HEK293 (cell line): ENCODE results near the gene SPON1.
A peak's percentile ranks its signal among the peaks of the same experiment; 100 is the strongest.

Experiments used
- CTCF ChIA-PET: fragments of 350-600 bp; formaldehyde crosslinking; extraction: SDS; loops from one replicate; lab custom pipeline; 2021; ENCODE audit warnings: antibody characterized with exemption; lab: Yijun Ruan, JAX
- POLR2A ChIA-PET: fragments of 300-600 bp; formaldehyde crosslinking; extraction: SDS; loops from one replicate; lab custom pipeline; 2020; ENCODE audit warnings: antibody characterized with exemption, inconsistent platforms; lab: Yijun Ruan, JAX
- H3K27ac ChIP-seq: fragments of 200-500 bp; sonication (Bioruptor generic); 2 replicates; pipeline ENCODE4 v1.5.1; 2014; ENCODE audit warnings: low read depth, low read length, control low read depth, inconsistent platforms; ENCODE audit errors: extremely low read depth
- H3K36me3 ChIP-seq, 2 experiments: fragments of 200-500 bp in 1 of 2; sonication (Bioruptor generic) in 1 of 2; 1 replicate in 1 of 2; 2 replicates in 1 of 2; pipeline ENCODE4 v1.5.1; 2014 to 2017; ENCODE audit warnings: inconsistent platforms in 2 of 2, low read length in 2 of 2; ENCODE audit not compliant: control insufficient read depth in 2 of 2, insufficient read depth in 1 of 2
- H3K4me1 ChIP-seq: fragments of 200-500 bp; sonication (Bioruptor generic); 2 replicates; pipeline ENCODE4 v1.5.1; 2014; ENCODE audit warnings: mild to moderate bottlenecking, low read length, inconsistent platforms; ENCODE audit not compliant: control insufficient read depth, insufficient read depth
- H3K4me3 ChIP-seq: 2 replicates; pipeline ENCODE4 v1.5.1; 2011; ENCODE audit warnings: low read depth, mild to moderate bottlenecking, control low read depth, low read length, moderate library complexity
- H3K9me3 ChIP-seq: fragments of 200-500 bp; sonication (Bioruptor generic); 2 replicates; pipeline ENCODE4 v1.5.1; 2014; ENCODE audit warnings: low read depth, low read length, inconsistent platforms; ENCODE audit not compliant: control insufficient read depth, insufficient read depth
- IKZF3 ChIP-seq: fragments of 450-650 bp; IDR thresholded peaks from 2 replicates; pipeline ENCODE4 v1.5.0; 2018; ENCODE audit warnings: missing biosample characterization, mild to moderate bottlenecking, missing genetic modification characterization, moderate library complexity
- KLF9 ChIP-seq: fragments of 450-650 bp; formaldehyde crosslinking; IDR thresholded peaks from 2 replicates; pipeline ENCODE4 v1.5.1; 2016; ENCODE audit warnings: missing biosample characterization, missing genetic modification characterization, low read depth
- PRDM1 ChIP-seq: fragments of 450-650 bp; formaldehyde crosslinking; IDR thresholded peaks from 2 replicates; pipeline ENCODE4; 2016; ENCODE audit warnings: missing biosample characterization, missing genetic modification characterization
- YY1 ChIP-seq: fragments of 450-650 bp; formaldehyde crosslinking; IDR thresholded peaks from 2 replicates; pipeline ENCODE4 v1.5.1; 2018; ENCODE audit warnings: missing biosample characterization, missing genetic modification characterization
- ZBTB10 ChIP-seq: fragments of 450-650 bp; formaldehyde crosslinking; IDR thresholded peaks from 2 replicates; pipeline ENCODE4 v1.5.1; 2016; ENCODE audit warnings: missing biosample characterization, missing genetic modification characterization
- ZNF133 ChIP-seq: fragments of 450-650 bp; formaldehyde crosslinking; IDR thresholded peaks from 2 replicates; pipeline ENCODE4 v1.5.1; 2016; ENCODE audit warnings: missing biosample characterization, missing genetic modification characterization
- ZNF184 ChIP-seq: fragments of 450-650 bp; IDR thresholded peaks from 2 replicates; pipeline ENCODE4 v1.5.1; 2018; ENCODE audit warnings: missing biosample characterization, mild to moderate bottlenecking, missing genetic modification characterization
- ZNF19 ChIP-seq: fragments of 450-650 bp; formaldehyde crosslinking; IDR thresholded peaks from 2 replicates; pipeline ENCODE4; 2016; ENCODE audit warnings: missing biosample characterization, missing genetic modification characterization, low read depth
- ZNF23 ChIP-seq: fragments of 450-650 bp; formaldehyde crosslinking; IDR thresholded peaks from 2 replicates; pipeline ENCODE4 v1.5.1; 2016; ENCODE audit warnings: missing biosample characterization, missing genetic modification characterization, borderline replicate concordance
- ZNF266 ChIP-seq: fragments of 450-650 bp; formaldehyde crosslinking; IDR thresholded peaks from 2 replicates; pipeline ENCODE4 v1.5.1; 2016; ENCODE audit warnings: missing biosample characterization, missing genetic modification characterization, low read depth
- ZNF302 ChIP-seq: fragments of 450-650 bp; formaldehyde crosslinking; IDR thresholded peaks from 2 replicates; pipeline ENCODE4 v1.5.1; 2016; ENCODE audit warnings: missing biosample characterization, missing genetic modification characterization, low read depth
- ZNF501 ChIP-seq: fragments of 450-650 bp; formaldehyde crosslinking; IDR thresholded peaks from 2 replicates; pipeline ENCODE4 v1.5.1; 2016; ENCODE audit warnings: missing biosample characterization, missing genetic modification characterization
- ZNF654 ChIP-seq: fragments of 450-650 bp; formaldehyde crosslinking; IDR thresholded peaks from 2 replicates; pipeline ENCODE4 v1.5.1; 2016; ENCODE audit warnings: low read depth, missing biosample characterization, missing genetic modification characterization
- ZNF837 ChIP-seq: fragments of 450-650 bp; formaldehyde crosslinking; IDR thresholded peaks from 2 replicates; pipeline ENCODE4 v1.5.1; 2016; ENCODE audit warnings: missing biosample characterization, missing genetic modification characterization
- TF ChIP-seq, protein P1 (sequence below): fragments of 450-650 bp; formaldehyde crosslinking; IDR thresholded peaks from 2 replicates; pipeline ENCODE4 v1.5.1; 2016; ENCODE audit warnings: missing biosample characterization, missing genetic modification characterization
- TF ChIP-seq, protein P2 (sequence below): fragments of 450-650 bp; IDR thresholded peaks from 2 replicates; pipeline ENCODE4 v1.5.1; 2018; ENCODE audit warnings: missing biosample characterization, missing genetic modification characterization
- TF ChIP-seq, protein P3 (sequence below): fragments of 450-650 bp; formaldehyde crosslinking; conservative IDR thresholded peaks from 2 replicates; pipeline ENCODE4 v1.5.1; 2016; ENCODE audit warnings: low read depth, missing biosample characterization, missing genetic modification characterization
- TF ChIP-seq, protein P4 (sequence below): fragments of 450-650 bp; formaldehyde crosslinking; IDR thresholded peaks from 2 replicates; pipeline ENCODE4 v1.5.0; 2017; ENCODE audit warnings: missing biosample characterization, missing genetic modification characterization, borderline replicate concordance
- TF ChIP-seq, protein P5 (sequence below): fragments of 450-650 bp; formaldehyde crosslinking; IDR thresholded peaks from 2 replicates; pipeline ENCODE4 v1.5.1; 2017; ENCODE audit warnings: missing biosample characterization, missing genetic modification characterization

The SPON1 gene

GRCh38 chr11:13970986-13971385, 8.5 kb downstream of the SPON1 start:
- H3K4me1 ChIP-seq: no peaks in the 10 kb centered on the region
- no peak overlapping the region for H3K27ac ChIP-seq
- H3K4me3 ChIP-seq: no peak overlapping the region
- POLR2A ChIA-PET: interaction anchor here (1.1 kb wide), 1 partner anchor 8 kb away, joined by 4 read pairs; the partner anchor contains the start of gene SPON1
- H3K9me3 ChIP-seq: no peaks in the 10 kb centered on the region
- TF ChIP-seq, protein P1, sequence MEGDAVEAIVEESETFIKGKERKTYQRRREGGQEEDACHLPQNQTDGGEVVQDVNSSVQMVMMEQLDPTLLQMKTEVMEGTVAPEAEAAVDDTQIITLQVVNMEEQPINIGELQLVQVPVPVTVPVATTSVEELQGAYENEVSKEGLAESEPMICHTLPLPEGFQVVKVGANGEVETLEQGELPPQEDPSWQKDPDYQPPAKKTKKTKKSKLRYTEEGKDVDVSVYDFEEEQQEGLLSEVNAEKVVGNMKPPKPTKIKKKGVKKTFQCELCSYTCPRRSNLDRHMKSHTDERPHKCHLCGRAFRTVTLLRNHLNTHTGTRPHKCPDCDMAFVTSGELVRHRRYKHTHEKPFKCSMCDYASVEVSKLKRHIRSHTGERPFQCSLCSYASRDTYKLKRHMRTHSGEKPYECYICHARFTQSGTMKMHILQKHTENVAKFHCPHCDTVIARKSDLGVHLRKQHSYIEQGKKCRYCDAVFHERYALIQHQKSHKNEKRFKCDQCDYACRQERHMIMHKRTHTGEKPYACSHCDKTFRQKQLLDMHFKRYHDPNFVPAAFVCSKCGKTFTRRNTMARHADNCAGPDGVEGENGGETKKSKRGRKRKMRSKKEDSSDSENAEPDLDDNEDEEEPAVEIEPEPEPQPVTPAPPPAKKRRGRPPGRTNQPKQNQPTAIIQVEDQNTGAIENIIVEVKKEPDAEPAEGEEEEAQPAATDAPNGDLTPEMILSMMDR (tag by site-specific recombination): peak; percentile 54
- TF ChIP-seq YY1 (no peak), ZNF654 (tag by site-specific recombination) (0 out of 2 replicates have a peak, but pooled peaks have one; percentile 14), KLF9 (tag by site-specific recombination) (no peak), ZNF501 (tag by site-specific recombination) (no peak), ZNF302 (tag by site-specific recombination) (no peak)
- TF ChIP-seq, protein P2, sequence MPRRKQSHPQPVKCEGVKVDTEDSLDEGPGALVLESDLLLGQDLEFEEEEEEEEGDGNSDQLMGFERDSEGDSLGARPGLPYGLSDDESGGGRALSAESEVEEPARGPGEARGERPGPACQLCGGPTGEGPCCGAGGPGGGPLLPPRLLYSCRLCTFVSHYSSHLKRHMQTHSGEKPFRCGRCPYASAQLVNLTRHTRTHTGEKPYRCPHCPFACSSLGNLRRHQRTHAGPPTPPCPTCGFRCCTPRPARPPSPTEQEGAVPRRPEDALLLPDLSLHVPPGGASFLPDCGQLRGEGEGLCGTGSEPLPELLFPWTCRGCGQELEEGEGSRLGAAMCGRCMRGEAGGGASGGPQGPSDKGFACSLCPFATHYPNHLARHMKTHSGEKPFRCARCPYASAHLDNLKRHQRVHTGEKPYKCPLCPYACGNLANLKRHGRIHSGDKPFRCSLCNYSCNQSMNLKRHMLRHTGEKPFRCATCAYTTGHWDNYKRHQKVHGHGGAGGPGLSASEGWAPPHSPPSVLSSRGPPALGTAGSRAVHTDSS (tag by site-specific recombination): no peak
- CTCF ChIA-PET: interaction anchor here (0.7 to 5.7 kb wide), 14 partner anchors 14 to 1061 kb away, joined by 3 to 40 read pairs (median 4); no protein-coding TSS in a partner anchor
- no peaks in the 10 kb centered on the region for H3K36me3 ChIP-seq

GRCh38 chr11:13972043-13972910, 9.8 kb downstream of the SPON1 start:
- POLR2A ChIA-PET: no interaction called here
- no peak overlapping the region for H3K27ac ChIP-seq
- CTCF ChIA-PET: interaction anchor here (0.6 to 5.7 kb wide), 6 partner anchors 165 to 278 kb away, joined by 3 to 40 read pairs (median 4); no protein-coding TSS in a partner anchor
- no peak overlapping the region for H3K4me3 ChIP-seq
- no peaks in the 10 kb centered on the region for H3K4me1 ChIP-seq
- TF ChIP-seq, protein P3, sequence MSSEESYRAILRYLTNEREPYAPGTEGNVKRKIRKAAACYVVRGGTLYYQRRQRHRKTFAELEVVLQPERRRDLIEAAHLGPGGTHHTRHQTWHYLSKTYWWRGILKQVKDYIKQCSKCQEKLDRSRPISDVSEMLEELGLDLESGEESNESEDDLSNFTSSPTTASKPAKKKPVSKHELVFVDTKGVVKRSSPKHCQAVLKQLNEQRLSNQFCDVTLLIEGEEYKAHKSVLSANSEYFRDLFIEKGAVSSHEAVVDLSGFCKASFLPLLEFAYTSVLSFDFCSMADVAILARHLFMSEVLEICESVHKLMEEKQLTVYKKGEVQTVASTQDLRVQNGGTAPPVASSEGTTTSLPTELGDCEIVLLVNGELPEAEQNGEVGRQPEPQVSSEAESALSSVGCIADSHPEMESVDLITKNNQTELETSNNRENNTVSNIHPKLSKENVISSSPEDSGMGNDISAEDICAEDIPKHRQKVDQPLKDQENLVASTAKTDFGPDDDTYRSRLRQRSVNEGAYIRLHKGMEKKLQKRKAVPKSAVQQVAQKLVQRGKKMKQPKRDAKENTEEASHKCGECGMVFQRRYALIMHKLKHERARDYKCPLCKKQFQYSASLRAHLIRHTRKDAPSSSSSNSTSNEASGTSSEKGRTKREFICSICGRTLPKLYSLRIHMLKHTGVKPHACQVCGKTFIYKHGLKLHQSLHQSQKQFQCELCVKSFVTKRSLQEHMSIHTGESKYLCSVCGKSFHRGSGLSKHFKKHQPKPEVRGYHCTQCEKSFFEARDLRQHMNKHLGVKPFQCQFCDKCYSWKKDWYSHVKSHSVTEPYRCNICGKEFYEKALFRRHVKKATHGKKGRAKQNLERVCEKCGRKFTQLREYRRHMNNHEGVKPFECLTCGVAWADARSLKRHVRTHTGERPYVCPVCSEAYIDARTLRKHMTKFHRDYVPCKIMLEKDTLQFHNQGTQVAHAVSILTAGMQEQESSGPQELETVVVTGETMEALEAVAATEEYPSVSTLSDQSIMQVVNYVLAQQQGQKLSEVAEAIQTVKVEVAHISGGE (tag by site-specific recombination): no peak
- TF ChIP-seq, protein P4, sequence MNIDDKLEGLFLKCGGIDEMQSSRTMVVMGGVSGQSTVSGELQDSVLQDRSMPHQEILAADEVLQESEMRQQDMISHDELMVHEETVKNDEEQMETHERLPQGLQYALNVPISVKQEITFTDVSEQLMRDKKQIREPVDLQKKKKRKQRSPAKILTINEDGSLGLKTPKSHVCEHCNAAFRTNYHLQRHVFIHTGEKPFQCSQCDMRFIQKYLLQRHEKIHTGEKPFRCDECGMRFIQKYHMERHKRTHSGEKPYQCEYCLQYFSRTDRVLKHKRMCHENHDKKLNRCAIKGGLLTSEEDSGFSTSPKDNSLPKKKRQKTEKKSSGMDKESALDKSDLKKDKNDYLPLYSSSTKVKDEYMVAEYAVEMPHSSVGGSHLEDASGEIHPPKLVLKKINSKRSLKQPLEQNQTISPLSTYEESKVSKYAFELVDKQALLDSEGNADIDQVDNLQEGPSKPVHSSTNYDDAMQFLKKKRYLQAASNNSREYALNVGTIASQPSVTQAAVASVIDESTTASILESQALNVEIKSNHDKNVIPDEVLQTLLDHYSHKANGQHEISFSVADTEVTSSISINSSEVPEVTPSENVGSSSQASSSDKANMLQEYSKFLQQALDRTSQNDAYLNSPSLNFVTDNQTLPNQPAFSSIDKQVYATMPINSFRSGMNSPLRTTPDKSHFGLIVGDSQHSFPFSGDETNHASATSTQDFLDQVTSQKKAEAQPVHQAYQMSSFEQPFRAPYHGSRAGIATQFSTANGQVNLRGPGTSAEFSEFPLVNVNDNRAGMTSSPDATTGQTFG (tag by site-specific recombination): no peak
- TF ChIP-seq ZNF19 (tag by site-specific recombination) (no peak), ZNF23 (tag by site-specific recombination) (no peak), ZNF133 (no peak), ZNF837 (tag by site-specific recombination) (no peak), ZBTB10 (no peak), IKZF3 (no peak), ZNF184 (tag by site-specific recombination) (no peak), ZNF266 (tag by site-specific recombination) (no peak), PRDM1 (tag by site-specific recombination) (no peak)
- TF ChIP-seq, protein P5, sequence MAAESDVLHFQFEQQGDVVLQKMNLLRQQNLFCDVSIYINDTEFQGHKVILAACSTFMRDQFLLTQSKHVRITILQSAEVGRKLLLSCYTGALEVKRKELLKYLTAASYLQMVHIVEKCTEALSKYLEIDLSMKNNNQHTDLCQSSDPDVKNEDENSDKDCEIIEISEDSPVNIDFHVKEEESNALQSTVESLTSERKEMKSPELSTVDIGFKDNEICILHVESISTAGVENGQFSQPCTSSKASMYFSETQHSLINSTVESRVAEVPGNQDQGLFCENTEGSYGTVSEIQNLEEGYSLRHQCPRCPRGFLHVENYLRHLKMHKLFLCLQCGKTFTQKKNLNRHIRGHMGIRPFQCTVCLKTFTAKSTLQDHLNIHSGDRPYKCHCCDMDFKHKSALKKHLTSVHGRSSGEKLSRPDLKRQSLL: no peak
- no peaks in the 10 kb centered on the region for H3K36me3 ChIP-seq
- no peaks in the 10 kb centered on the region for H3K9me3 ChIP-seq
